ENCODE data around the gene PCP2.

DNA sequence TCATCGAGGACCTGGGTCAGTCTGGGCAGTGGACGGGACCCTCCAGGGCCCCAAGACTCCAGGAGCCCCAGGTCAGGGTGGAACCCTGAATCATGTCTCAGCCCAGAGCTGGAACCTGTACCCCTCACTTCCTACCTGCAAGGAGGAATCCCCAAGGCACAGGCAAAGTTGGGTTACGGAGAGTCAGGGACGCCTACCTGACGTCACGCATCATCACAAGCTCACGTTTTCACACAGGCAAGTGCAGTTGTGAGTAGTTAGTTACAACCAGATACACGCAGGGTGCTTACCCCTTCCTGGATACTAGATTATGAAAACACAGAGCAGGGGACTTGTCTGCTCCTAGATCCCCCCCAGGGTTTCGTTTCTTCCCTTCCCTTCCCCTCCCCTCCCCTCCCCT is 37.3 kb upstream of the PCP2 start:
- TF ChIP-seq, protein P1, sequence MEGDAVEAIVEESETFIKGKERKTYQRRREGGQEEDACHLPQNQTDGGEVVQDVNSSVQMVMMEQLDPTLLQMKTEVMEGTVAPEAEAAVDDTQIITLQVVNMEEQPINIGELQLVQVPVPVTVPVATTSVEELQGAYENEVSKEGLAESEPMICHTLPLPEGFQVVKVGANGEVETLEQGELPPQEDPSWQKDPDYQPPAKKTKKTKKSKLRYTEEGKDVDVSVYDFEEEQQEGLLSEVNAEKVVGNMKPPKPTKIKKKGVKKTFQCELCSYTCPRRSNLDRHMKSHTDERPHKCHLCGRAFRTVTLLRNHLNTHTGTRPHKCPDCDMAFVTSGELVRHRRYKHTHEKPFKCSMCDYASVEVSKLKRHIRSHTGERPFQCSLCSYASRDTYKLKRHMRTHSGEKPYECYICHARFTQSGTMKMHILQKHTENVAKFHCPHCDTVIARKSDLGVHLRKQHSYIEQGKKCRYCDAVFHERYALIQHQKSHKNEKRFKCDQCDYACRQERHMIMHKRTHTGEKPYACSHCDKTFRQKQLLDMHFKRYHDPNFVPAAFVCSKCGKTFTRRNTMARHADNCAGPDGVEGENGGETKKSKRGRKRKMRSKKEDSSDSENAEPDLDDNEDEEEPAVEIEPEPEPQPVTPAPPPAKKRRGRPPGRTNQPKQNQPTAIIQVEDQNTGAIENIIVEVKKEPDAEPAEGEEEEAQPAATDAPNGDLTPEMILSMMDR (conservative IDR thresholded peaks at IDR 0.05; ENCODE audit: low read length): no peak
- TF ChIP-seq EZH2phosphoT487 (IDR thresholded peaks at IDR 0.05; ENCODE audit: borderline replicate concordance): no peak
